Upper lobe of left lung (tissue), 4 donors: ENCODE measurements around the gene DRAXIN.

Experiments used
- EP300 ChIP-seq, 4 donors: sonication (generic); formaldehyde crosslinking; IDR thresholded peaks; one replicate each; pipeline ENCODE4 v1.5.1; 2017; ENCODE audit warnings: antibody characterized with exemption in 4 of 4, control low read depth in 2 of 4
- POLR2A ChIP-seq, 4 donors: fragments of 450-650 bp; IDR thresholded peaks; one replicate each; pipeline ENCODE4 v1.5.1; 2016 to 2017; ENCODE audit warnings: antibody characterized with exemption in 4 of 4, mild to moderate bottlenecking in 2 of 4
- POLR2AphosphoS5 ChIP-seq, 2 donors: sonication (generic); formaldehyde crosslinking; IDR thresholded peaks; one replicate each; pipeline ENCODE4 v1.5.1; 2017; ENCODE audit warnings: antibody characterized with exemption in 2 of 2
- TF ChIP-seq, protein P1 (sequence below), 6 experiments: fragments of 450-650 bp in 4 of 6; fragments of 200-600 bp in 2 of 6; sonication (generic) in 2 of 6; IDR thresholded peaks; one replicate each; pipeline ENCODE4 v1.5.1; 2016 to 2019; ENCODE audit warnings: antibody characterized with exemption in 6 of 6

DNA sequence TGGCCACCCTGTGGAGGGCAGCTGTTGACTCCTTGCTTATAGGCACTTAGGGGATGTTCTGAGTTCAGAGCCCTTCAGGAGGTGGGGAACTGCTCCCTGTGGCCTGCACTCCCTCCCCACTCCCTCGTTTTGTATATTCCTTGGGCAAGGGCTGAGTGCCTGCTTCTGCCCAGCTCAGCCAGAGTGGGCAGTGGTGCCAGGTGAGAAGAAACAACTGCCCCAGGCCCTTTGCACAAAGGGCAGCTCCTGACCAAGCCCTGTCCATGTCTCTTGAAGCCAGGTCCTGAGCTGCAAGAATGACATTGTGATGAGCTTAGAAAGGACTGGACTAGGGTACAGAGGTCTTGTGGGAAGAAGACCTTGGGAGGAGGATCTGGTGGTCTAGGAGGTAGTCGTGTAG lies 46.6 kb downstream of the DRAXIN start:
- TF ChIP-seq, protein P1, sequence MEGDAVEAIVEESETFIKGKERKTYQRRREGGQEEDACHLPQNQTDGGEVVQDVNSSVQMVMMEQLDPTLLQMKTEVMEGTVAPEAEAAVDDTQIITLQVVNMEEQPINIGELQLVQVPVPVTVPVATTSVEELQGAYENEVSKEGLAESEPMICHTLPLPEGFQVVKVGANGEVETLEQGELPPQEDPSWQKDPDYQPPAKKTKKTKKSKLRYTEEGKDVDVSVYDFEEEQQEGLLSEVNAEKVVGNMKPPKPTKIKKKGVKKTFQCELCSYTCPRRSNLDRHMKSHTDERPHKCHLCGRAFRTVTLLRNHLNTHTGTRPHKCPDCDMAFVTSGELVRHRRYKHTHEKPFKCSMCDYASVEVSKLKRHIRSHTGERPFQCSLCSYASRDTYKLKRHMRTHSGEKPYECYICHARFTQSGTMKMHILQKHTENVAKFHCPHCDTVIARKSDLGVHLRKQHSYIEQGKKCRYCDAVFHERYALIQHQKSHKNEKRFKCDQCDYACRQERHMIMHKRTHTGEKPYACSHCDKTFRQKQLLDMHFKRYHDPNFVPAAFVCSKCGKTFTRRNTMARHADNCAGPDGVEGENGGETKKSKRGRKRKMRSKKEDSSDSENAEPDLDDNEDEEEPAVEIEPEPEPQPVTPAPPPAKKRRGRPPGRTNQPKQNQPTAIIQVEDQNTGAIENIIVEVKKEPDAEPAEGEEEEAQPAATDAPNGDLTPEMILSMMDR (IDR thresholded peaks at IDR 0.05), result no peak
- TF ChIP-seq POLR2A (IDR thresholded peaks at IDR 0.05) (no peak), EP300 (IDR thresholded peaks at IDR 0.05) (no peak), POLR2AphosphoS5 (IDR thresholded peaks at IDR 0.05) (no peak)
